ENCODE data around the gene KCNJ14.
A peak's percentile ranks its signal among the peaks of the same experiment; 100 is the strongest.

GRCh38 chr19:48506138-48506733 lies 50.9 kb downstream of the KCNJ14 start:
- TF ChIP-seq CTCF (IDR thresholded peaks at IDR 0.05; ENCODE audit: borderline replicate concordance, extremely low read depth, low read length, poor library complexity, severe bottlenecking) (peak; percentile 61), EZH2 (IDR thresholded peaks at IDR 0.05; ENCODE audit: borderline replicate concordance, low read depth, low read length, severe bottlenecking) (no peak)
